Measurements from ENCODE around the gene MED13L. TPM values are rescaled to one million over a fixed set of nuclear protein-coding genes. Genes with fewer than 3 reads are reported as not detected.

The MED13L gene
- total and polyA plus RNA-seq, 4 donors = 7.9 to 94.0 (median 37.7) TPM

- WGBS = 94% methylated on average over 4 of the region's 4 CpGs
- TF ChIP-seq JUND (IDR thresholded peaks at IDR 0.05) = no peak
- no peak for TF ChIP-seq HNF4G (IDR thresholded peaks at IDR 0.05)
- no peak for TF ChIP-seq MAX (IDR thresholded peaks at IDR 0.05)
- TF ChIP-seq FOXA1 (IDR thresholded peaks at IDR 0.05) = no peak
- no peak for TF ChIP-seq EGR1 (IDR thresholded peaks at IDR 0.05; ENCODE audit: low read depth in 2 of 2)
- TF ChIP-seq GABPA (IDR thresholded peaks at IDR 0.05 in 1 of 2, conservative IDR thresholded peaks at IDR 0.05 in 1 of 2) = no peak
- no peak for TF ChIP-seq NR2F2 (IDR thresholded peaks at IDR 0.05)
- no peak for TF ChIP-seq HNF4A (conservative IDR thresholded peaks at IDR 0.05)
- TF ChIP-seq TAF1 (conservative IDR thresholded peaks at IDR 0.05) = no peak
- TF ChIP-seq CTCF (IDR thresholded peaks at IDR 0.05; ENCODE audit: low read depth, low read length, missing input control) = no peak
- no peak for TF ChIP-seq SP1 (IDR thresholded peaks at IDR 0.05)
- TF ChIP-seq ATF3 (IDR thresholded peaks at IDR 0.05) = no peak
- TF ChIP-seq RAD21 (IDR thresholded peaks at IDR 0.05) = no peak
- no peak for TF ChIP-seq YY1 (IDR thresholded peaks at IDR 0.05)
- Histone ChIP-seq H3K27me3 (ENCODE audit: control insufficient read depth in 4 of 4, insufficient read depth in 4 of 4, low read length in 3 of 4) (no peaks in the 10 kb centered on the region), H3K9me3 (ENCODE audit: control insufficient read depth in 4 of 4, low read length in 3 of 4) (no peaks in the 10 kb centered on the region), H3K36me3 (ENCODE audit: control insufficient read depth in 4 of 4, insufficient read depth in 3 of 4, low read depth in 1 of 4, low read length in 3 of 4) (peaks cover 10 to 50% (median 44%) of the 10 kb centered on the region in 4 donors), H3K9ac (ENCODE audit: low read depth in 1 of 2, low read length in 2 of 2) (no peak overlapping the region), H3K4me3 (ENCODE audit: low read depth in 1 of 3, low read length in 3 of 3) (no peak overlapping the region), H3K4me1 (ENCODE audit: control insufficient read depth in 4 of 4, insufficient read depth in 4 of 4, low read length in 3 of 4) (peaks cover 0 to 3% (median under 1%) of the 10 kb centered on the region in 4 donors), H3K27ac (ENCODE audit: low read depth in 1 of 2, low read length in 2 of 2) (no peak overlapping the region)
- DNase-seq (ENCODE audit: low spot score) = no peak
These were observed 305.3 kb downstream of the MED13L start for GRCh38 chr12:115972241-115972640.

GRCh38 chr12:115968211-115968610, 309.3 kb downstream of the MED13L start:
- H3K9ac ChIP-seq (ENCODE audit: low read depth in 1 of 2, low read length in 2 of 2) = no peak overlapping the region
- TF ChIP-seq REST (IDR thresholded peaks at IDR 0.05) = no peak
- no peak for TF ChIP-seq FOXA2 (IDR thresholded peaks at IDR 0.05)
- TF ChIP-seq ZBTB33 (IDR thresholded peaks at IDR 0.05) = no peak
- TF ChIP-seq GABPA (IDR thresholded peaks at IDR 0.05 in 1 of 2, conservative IDR thresholded peaks at IDR 0.05 in 1 of 2) = no peak
- TF ChIP-seq MAX (IDR thresholded peaks at IDR 0.05) = no peak
- TF ChIP-seq HNF4G (IDR thresholded peaks at IDR 0.05) = no peak
- no peak for TF ChIP-seq FOXA1 (IDR thresholded peaks at IDR 0.05)
- TF ChIP-seq ATF3 (IDR thresholded peaks at IDR 0.05) = no peak
- no peak for TF ChIP-seq NR2F2 (IDR thresholded peaks at IDR 0.05)
- no peak for TF ChIP-seq CTCF (IDR thresholded peaks at IDR 0.05; ENCODE audit: low read depth, low read length, missing input control)
- TF ChIP-seq YY1 (IDR thresholded peaks at IDR 0.05) = no peak
- no peak for TF ChIP-seq TAF1 (conservative IDR thresholded peaks at IDR 0.05)
- TF ChIP-seq RAD21 (IDR thresholded peaks at IDR 0.05) = no peak
- no peak for TF ChIP-seq EGR1 (IDR thresholded peaks at IDR 0.05; ENCODE audit: low read depth in 2 of 2)
- TF ChIP-seq JUND (IDR thresholded peaks at IDR 0.05) = no peak
- TF ChIP-seq HNF4A (conservative IDR thresholded peaks at IDR 0.05) = no peak
- TF ChIP-seq RXRA (IDR thresholded peaks at IDR 0.05) = no peak
- no peak for TF ChIP-seq SP1 (IDR thresholded peaks at IDR 0.05)
- H3K9me3 ChIP-seq (ENCODE audit: control insufficient read depth in 4 of 4, low read length in 3 of 4) = no peaks in the 10 kb centered on the region
- no peak overlapping the region for H3K27ac ChIP-seq (ENCODE audit: low read depth in 1 of 2, low read length in 2 of 2)
- peaks cover 8 to 74% (median 57%) of the 10 kb centered on the region in 4 donors for H3K36me3 ChIP-seq (ENCODE audit: control insufficient read depth in 4 of 4, insufficient read depth in 3 of 4, low read depth in 1 of 4, low read length in 3 of 4)
- no peaks in the 10 kb centered on the region for H3K4me1 ChIP-seq (ENCODE audit: control insufficient read depth in 4 of 4, insufficient read depth in 4 of 4, low read length in 3 of 4)
- H3K27me3 ChIP-seq (ENCODE audit: control insufficient read depth in 4 of 4, insufficient read depth in 4 of 4, low read length in 3 of 4) = no peaks in the 10 kb centered on the region
- H3K4me3 ChIP-seq (ENCODE audit: low read depth in 1 of 3, low read length in 3 of 3) = no peak overlapping the region
- WGBS = 89% methylated on average over 7 of the region's 7 CpGs
- DNase-seq (ENCODE audit: low spot score) = no peak
